ENCODE data around the gene DLK1. TPM values are rescaled to one million over a fixed set of nuclear protein-coding genes. Genes with fewer than 3 reads are reported as not detected.

DLK1 gene
- total RNA-seq, 2 donors from 2014 or later: 2.2 TPM; not detected in 1

- intact Hi-C loops (cut with DNase I): no loop called here
- Histone ChIP-seq H3K27me3 (no peaks in the 10 kb centered on the region), H3K9ac (ENCODE audit: low read depth in 2 of 2, low read length in 2 of 2) (no peak overlapping the region), H3K4me1 (no peaks in the 10 kb centered on the region), H3K9me3 (no peaks in the 10 kb centered on the region), H3K36me3 (no peaks in the 10 kb centered on the region), H3K27ac (no peak overlapping the region), H3K4me3 (no peak overlapping the region)
- no peak for TF ChIP-seq CTCF (IDR thresholded peaks at IDR 0.05)
- no peak for DNase-seq
Measured at GRCh38 chr14:100762089-100762515, 35.4 kb downstream of the DLK1 start.

GRCh38 chr14:100762901-100763300 is 36.2 kb downstream of the DLK1 start:
- H3K9ac ChIP-seq (ENCODE audit: low read depth in 2 of 2, low read length in 2 of 2): no peak overlapping the region
- intact Hi-C loops (cut with DNase I): no loop called here
- no peak overlapping the region for H3K4me3 ChIP-seq
- H3K27me3 ChIP-seq: no peaks in the 10 kb centered on the region
- TF ChIP-seq CTCF (IDR thresholded peaks at IDR 0.05): no peak
- H3K36me3 ChIP-seq: no peaks in the 10 kb centered on the region
- no peak overlapping the region for H3K27ac ChIP-seq
- no peaks in the 10 kb centered on the region for H3K9me3 ChIP-seq
- DNase-seq: no peak
- H3K4me1 ChIP-seq: no peaks in the 10 kb centered on the region

GRCh38 chr14:100764471-100765115 is 37.9 kb downstream of the DLK1 start:
- TF ChIP-seq CTCF (IDR thresholded peaks at IDR 0.05): no peak
- Histone ChIP-seq H3K27ac (no peak overlapping the region), H3K9ac (ENCODE audit: low read depth in 2 of 2, low read length in 2 of 2) (no peak overlapping the region), H3K4me3 (no peak overlapping the region), H3K4me1 (no peaks in the 10 kb centered on the region), H3K9me3 (no peaks in the 10 kb centered on the region), H3K27me3 (no peaks in the 10 kb centered on the region), H3K36me3 (no peaks in the 10 kb centered on the region)
- no peak for DNase-seq
- intact Hi-C loops (cut with DNase I): no loop called here

GRCh38 chr14:100765296-100765695 is 38.6 kb downstream of the DLK1 start:
- Histone ChIP-seq H3K4me1 (no peaks in the 10 kb centered on the region), H3K27ac (no peak overlapping the region), H3K4me3 (no peak overlapping the region), H3K27me3 (no peaks in the 10 kb centered on the region), H3K36me3 (no peaks in the 10 kb centered on the region), H3K9ac (ENCODE audit: low read depth in 2 of 2, low read length in 2 of 2) (no peak overlapping the region), H3K9me3 (no peaks in the 10 kb centered on the region)
- TF ChIP-seq CTCF (IDR thresholded peaks at IDR 0.05): no peak
- DNase-seq: no peak
- intact Hi-C loops (cut with DNase I): no loop called here

- no peaks in the 10 kb centered on the region for H3K36me3 ChIP-seq
- no peaks in the 10 kb centered on the region for H3K27me3 ChIP-seq
- no peaks in the 10 kb centered on the region for H3K9me3 ChIP-seq
- no peak for DNase-seq
- no peak overlapping the region for H3K27ac ChIP-seq
- no peaks in the 10 kb centered on the region for H3K4me1 ChIP-seq
- H3K4me3 ChIP-seq: no peak overlapping the region
- no peak overlapping the region for H3K9ac ChIP-seq (ENCODE audit: low read depth in 2 of 2, low read length in 2 of 2)
- intact Hi-C loops (cut with DNase I): no loop called here
- TF ChIP-seq CTCF (IDR thresholded peaks at IDR 0.05): no peak
Measured at GRCh38 chr14:100765991-100766390, 39.3 kb downstream of the DLK1 start.
